GM19468 (cell line): ENCODE data around the gene BCL2L14.

ENCODE experiments used
- ATAC-seq: cut with Tn5 transposase; IDR thresholded peaks from one replicate; pipeline ENCODE4 v1.9.1; 2021; ENCODE audit warnings: mild to moderate bottlenecking, moderate library complexity, moderate number of reproducible peaks; ENCODE audit not compliant: unreplicated experiment; ENCODE audit errors: extremely low read depth

The BCL2L14 gene

DNA sequence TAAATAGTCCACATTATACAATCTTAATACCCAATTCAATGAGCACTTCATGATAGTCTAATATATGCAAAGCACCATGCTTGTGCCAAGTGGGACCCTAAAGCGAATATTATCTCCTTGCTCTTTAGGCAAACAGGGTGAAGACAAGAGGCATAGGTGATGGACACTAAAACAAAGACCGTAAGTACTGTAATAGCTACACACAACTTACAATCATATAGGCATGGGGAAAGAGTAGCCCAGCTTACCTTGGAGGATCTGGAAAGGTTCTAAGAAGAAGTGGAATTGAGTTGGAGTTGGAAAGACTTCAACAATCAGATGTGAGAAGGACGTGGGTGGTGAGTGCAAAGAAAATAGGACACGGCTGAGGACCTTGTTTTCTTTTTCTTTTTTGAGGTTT, 19.1 kb upstream of the BCL2L14 start:
- no peak for ATAC-seq

GRCh38 chr12:12054993-12055392, 15.7 kb upstream of the BCL2L14 start:
- ATAC-seq: no peak

DNA sequence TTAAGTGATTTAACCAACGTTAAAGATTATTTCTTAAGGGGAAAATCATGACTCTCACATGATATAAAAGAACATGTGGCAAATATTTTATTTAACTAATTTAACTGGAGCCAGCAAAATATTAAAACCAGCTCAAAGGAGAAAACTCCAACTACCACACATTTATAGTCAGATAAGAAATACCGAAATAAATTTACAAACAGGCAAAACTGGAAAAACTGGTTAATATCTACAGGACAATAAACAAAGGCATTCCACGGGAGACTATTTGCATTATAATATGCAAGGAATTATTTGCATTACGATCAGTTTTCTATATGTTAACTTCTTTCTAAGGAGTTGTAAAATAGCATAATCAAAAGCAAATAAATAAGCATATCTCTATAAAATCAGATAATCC, 13.8 kb upstream of the BCL2L14 start:
- ATAC-seq: no peak

- no peak for ATAC-seq
Observed at GRCh38 chr12:12064596-12064995, 6.1 kb upstream of the BCL2L14 start.

DNA sequence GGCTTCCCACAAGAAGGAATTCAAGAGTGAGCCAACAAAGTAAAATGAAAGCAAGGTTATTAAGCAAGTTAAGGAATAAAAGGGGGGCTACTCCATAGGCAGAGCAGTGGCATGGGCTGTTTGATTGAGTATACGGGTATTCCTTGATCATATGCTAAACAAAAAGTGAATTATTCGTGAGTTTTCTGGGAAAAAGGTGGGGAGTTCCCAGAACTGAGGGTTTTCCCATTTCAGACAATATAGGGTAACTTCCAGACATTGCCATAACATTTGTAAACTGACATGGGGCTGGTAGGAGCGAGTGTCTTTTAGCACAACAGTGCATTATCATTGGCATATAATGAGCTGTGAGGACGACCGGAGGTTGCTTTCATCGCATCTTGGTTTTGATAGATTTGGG, 2.0 kb upstream of the BCL2L14 start:
- no peak for ATAC-seq

DNA sequence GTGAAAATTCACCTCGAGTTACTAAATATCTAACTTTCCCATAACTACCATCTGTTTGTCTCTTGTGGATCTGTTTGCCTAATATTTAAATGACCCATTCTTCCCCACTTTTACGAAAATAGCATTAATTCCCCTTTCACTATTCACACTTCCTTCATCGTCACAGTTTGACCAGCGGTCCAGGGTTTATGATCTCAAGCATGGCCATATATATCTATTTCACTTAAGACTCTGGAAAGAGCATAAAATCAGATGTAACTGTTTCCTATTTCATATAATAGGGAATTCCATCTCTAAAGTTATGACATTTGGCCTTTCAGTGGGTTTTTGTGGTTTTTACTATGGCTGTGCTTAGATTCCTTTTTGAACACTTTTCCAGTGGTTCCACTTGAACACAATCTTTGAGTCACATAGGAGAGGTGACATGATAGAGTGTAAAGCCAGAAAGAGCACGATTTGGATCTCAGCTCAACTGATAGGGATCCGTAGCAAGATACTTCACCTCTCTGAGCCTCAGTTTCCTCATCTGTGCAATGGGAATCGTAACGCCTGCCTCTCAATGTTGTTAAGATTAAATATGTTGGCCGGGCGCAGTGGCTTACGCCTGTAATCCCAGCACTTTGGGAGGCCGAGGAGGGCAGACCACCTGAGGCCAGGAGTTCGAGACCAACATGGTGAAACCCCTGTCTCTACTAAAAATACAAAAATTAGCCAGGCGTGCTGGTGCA, 754 bp upstream of the BCL2L14 start:
- ATAC-seq: no peak

DNA sequence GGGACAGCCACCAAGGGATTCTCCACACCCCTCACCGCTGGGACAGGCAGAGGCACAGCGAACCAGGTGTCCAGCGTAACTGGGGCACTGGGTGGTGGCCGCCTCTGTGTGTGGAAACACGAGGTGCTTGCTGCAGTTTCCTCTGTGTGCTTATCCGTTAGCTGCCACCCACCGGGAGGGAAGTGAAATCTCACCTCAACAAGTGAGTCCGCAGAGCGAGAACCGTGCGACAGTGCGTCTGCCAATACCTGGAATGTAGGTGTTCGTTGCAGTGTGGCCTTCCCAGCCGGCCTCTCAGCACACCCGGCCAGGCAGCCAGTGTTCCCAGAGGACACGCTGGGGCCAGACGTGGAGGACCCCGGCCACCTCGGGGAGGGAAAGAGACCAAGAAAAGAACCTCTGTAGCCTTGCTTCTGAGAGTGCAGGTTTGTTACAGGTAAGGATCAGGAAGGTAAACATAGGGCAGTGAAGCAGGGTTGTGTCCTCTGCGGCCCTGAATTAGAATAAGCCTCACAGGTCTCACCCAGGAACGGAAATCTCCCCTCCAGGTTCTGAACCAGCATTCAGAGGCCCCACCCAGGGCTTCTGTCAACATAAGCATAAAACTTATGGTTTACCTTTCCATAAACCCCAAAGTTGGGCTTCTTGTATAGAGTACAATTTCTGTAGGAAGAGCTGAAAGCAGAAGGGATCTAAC, 1.5 kb downstream of the BCL2L14 start:
- ATAC-seq: no peak

DNA sequence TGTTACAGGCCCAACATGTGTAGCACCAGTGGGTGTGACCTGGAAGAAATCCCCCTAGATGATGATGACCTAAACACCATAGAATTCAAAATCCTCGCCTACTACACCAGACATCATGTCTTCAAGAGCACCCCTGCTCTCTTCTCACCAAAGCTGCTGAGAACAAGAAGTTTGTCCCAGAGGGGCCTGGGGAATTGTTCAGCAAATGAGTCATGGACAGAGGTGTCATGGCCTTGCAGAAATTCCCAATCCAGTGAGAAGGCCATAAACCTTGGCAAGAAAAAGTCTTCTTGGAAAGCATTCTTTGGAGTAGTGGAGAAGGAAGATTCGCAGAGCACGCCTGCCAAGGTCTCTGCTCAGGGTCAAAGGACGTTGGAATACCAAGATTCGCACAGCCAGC, 8.6 kb downstream of the BCL2L14 start:
- ATAC-seq: no peak

DNA sequence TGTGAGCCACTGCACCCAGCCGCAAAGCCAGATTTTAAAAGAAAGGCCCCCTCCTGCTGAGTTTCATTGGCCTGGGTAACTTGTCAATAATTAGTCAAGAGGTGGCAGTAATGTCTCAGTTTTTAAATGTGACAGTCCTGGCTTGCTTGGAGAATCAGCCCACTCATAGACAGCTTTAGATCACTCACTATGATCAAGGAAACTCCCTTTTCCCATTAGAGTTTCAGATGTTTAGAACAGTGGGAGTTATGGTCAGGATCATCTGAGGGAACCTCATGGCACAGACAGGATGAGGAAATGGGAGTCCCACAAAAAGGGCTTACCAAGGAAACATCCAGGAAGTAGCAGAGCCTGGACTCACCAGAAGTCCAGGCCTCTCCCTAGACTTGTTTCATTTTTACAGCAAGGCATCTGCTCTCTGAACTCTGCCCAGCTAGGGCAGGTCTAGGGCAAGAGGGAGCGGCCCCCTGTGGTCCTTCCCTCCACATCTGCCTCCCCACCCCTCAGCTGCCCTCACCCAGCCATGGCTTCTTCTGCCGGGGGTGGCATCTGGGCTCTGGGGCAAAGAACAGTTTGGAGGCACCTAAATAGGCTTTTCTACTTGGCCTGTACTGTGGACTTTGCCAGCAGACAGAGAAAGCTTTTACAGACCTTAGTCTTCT, 11.2 kb downstream of the BCL2L14 start:
- no peak for ATAC-seq

DNA sequence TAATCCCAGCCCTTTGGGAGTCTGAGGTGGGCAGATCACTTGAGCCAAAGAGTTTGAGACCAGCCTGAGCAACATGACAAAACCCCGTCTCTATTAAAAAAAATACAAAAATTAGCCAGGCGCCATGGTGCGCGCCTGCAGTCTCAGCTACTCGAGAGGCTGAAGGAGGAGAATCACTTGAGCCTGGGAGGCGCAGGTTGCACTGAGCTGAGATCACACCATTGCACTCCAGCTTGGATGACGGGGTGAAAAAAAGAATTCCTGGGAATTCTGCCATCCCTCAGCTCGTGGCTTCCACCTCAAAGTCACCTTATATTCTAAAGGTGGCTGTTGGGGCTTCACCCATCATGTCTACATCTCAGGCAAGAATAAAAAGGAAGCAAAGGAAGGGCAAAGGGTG, 12.9 kb downstream of the BCL2L14 start:
- ATAC-seq: no peak

- no peak for ATAC-seq
Observed at GRCh38 chr12:12086362-12086761, 15.6 kb downstream of the BCL2L14 start.

GRCh38 chr12:12086973-12087692, 16.4 kb downstream of the BCL2L14 start:
- no peak for ATAC-seq

DNA sequence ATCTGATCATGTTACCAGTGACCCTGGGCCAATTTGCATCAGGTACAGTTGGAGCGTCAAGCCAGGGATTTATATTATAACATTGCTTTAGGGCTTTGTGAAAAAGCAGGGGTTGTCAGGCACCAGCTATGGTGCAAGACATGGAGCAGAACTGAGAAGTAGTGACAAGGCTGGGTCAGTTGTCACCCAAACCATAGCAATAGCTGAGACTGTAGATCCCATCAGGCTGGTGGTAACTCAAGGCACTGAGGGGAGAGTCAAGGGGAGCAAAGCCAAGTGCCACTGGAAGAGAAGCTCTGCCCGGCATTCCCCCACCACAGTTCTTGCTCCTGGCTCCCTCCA, 16.9 kb downstream of the BCL2L14 start:
- no peak for ATAC-seq

GRCh38 chr12:12088147-12088546, 17.4 kb downstream of the BCL2L14 start:
- ATAC-seq: no peak

- ATAC-seq: no peak
Observed at GRCh38 chr12:12088761-12089160, 18.0 kb downstream of the BCL2L14 start.

DNA sequence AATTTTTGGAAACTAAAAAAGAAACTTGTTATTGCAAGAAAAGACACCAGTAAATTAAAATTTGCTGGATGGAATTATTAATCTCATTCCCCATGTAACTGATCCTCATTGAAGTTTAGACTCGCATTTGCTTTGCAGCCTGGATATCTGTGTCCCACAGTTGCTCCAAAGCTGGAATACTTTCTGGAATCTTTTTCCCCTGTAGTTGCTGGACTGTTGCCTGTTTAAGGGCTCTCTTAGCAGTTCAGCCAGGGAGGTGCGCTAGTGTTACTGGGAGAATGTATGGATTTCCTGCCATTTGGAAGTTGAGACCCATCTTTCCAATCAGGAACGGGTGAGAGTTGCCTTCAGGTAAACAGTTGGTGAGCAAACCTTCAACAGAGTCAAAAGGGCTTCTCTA, 20.3 kb downstream of the BCL2L14 start:
- no peak for ATAC-seq

DNA sequence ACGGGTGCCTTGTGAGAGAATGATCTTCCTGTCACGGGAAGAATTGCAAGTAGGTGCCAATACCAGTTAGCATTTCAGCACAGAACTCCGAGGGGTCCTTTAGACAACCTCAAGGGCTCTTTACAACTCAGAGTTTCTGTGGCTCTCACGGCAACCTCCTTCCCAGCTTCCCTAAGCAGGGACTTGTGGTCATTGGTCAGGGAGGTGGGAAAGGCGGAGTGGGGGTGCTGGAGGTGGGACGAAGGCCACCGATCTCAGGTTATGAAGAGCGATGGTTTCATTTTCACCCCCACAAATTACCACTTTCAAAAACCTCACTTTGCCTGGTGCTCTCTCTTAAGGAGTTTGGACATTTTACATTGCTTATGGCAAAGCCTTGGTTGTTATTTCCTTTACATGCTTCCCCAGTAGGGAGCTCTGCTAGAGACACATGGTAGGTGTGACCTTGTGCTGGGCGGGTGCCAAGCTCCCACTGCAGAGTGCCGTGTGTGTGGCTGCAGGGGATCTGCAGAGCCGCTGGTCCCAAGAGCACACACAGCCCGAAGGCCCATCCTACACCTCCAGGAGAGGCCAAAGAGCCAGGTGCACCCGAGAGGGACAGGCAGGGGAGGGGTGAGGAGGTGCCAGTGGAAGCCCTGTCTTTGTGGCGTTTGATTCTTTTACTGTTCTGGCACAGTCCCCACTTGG, 21.4 kb downstream of the BCL2L14 start:
- no peak for ATAC-seq

DNA sequence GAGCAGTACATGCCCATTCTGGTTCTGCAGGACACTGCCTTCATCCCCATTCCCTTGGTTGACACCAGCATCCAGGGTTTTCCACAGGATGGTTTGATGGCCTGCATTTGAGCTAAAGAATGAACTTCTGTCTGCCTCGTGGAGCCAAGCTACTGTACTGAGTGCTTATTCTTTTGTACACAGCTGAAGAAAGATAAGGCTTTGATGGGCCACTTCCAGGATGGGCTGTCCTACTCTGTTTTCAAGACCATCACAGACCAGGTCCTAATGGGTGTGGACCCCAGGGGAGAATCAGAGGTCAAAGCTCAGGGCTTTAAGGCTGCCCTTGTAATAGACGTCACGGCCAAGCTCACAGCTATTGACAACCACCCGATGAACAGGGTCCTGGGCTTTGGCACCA, 23.7 kb downstream of the BCL2L14 start:
- no peak for ATAC-seq

- ATAC-seq: no peak
Observed at GRCh38 chr12:12095021-12095420, 24.3 kb downstream of the BCL2L14 start.

DNA sequence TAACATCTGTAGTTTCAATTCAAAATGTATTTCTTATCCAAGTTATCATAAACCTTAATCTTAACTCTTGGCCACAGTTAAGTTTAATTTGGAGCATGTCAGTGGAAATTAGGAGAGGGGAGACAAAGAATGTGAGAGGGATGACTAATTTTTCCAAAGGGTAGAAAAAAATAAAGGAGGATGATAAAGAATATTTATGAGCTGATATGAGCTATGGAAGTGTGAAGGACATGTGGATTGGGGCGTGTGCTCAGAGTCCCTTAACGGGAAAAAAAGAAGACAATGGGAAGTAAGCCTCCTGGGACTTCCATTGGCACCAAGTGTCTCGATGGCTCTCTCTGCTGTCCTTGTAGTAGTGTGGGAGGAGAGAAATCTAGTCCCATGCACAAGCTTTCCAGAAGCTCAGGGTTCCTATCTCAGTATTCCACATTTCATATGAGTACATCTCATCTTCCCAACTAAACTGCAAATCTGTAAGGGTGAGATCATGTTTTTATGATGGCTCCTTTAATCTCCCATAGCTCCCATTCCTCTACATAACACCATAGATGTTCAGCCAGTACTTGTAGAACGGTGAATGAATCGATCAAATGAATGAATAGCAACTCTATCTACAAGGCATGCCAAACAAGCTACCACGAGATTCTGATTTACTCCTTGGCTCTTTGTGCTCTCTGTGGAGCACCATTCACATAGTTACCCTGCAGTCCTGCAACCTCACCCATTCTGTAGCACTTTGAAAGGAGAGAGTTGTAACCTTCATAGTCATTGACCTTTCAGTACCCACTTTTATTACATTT, 27.4 kb downstream of the BCL2L14 start:
- no peak for ATAC-seq
